Measurements from ENCODE around the gene CUTA.
"Not testable (repeated sequence)": the region's sequence is repeated elsewhere in the genome, so short reads cannot be mapped to it uniquely, and the experiment has no call there.

DNA sequence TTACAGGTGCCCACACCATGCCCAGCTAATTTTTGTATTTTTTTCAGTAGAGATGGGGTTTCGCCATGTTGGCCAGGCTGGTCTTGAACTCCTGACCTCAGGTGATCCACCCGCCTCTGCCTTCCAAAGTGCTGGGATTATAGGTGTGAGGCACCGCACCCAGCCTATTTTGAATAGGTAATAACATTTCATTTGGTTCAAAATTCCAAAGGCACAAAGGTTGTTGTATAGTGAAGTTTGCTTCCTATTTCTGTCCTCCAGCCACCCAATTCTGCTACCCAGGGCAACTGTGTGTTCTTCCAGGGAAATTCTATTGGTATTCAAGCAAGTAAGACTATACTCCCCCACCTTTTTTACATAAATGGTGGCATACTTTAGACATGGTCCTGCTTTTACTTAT lies 19.3 kb downstream of the CUTA start:
- TF ChIP-seq, protein P1, sequence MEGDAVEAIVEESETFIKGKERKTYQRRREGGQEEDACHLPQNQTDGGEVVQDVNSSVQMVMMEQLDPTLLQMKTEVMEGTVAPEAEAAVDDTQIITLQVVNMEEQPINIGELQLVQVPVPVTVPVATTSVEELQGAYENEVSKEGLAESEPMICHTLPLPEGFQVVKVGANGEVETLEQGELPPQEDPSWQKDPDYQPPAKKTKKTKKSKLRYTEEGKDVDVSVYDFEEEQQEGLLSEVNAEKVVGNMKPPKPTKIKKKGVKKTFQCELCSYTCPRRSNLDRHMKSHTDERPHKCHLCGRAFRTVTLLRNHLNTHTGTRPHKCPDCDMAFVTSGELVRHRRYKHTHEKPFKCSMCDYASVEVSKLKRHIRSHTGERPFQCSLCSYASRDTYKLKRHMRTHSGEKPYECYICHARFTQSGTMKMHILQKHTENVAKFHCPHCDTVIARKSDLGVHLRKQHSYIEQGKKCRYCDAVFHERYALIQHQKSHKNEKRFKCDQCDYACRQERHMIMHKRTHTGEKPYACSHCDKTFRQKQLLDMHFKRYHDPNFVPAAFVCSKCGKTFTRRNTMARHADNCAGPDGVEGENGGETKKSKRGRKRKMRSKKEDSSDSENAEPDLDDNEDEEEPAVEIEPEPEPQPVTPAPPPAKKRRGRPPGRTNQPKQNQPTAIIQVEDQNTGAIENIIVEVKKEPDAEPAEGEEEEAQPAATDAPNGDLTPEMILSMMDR (IDR thresholded peaks at IDR 0.05; ENCODE audit: low read depth, low read length), result not testable (repeated sequence)
- not testable (repeated sequence) for TF ChIP-seq EZH2phosphoT487 (IDR thresholded peaks at IDR 0.05; ENCODE audit: low read depth)
